ENCODE results near the gene TMEM178B. TPM values are rescaled to one million over a fixed set of nuclear protein-coding genes. Genes with fewer than 3 reads are reported as not detected.
A peak's percentile ranks its signal among the peaks of the same experiment; 100 is the strongest.
"Not testable (repeated sequence)": the region's sequence is repeated elsewhere in the genome, so short reads cannot be mapped to it uniquely, and the experiment has no call there.

Gene TMEM178B
- under 1 TPM in 1 of 2 experiments, not detected in 1; 0.06 TPM for total RNA-seq

DNA sequence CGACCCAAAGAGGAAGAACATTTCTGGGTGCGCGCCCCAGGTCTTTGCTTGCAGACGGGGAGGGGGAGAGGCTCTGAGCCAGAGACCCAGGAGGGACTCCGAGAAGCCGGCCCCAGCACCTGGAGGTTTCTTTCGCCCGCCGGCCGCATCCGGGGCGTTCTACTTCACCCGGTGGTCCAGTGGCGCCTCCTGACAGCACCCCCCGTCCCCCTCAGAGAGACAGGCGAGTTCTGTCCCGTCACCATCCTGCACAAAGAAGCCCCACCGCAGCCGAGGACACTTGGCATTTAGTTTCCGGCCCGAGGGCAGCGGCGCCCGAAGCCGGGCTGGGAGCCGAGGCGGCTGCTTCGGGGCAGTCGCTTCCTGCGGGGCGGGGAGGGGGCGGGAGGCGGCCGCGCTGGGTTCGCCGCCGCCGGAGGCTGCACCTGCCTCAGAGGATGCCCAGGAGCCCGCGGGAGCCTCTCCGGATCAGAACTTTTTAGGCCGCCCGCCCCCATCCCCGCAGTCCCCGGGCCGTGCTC is at the start of gene TMEM178B:
Gene TMEM178B, plus strand, starts transcription at position 424 of the 521 bp plus-strand sequence.
- peak; percentile 56 for DNase-seq
- Mint-ChIP-seq H3K9me3 (no peaks in the 10 kb centered on the region), H3K27me3 (peaks cover 59% of the 10 kb centered on the region), H3K36me3 (no peaks in the 10 kb centered on the region), H3K4me3 (peak within 1 kb of the TSS; percentile 84), H3K4me1 (peaks cover 12% of the 10 kb centered on the region), H3K27ac (no peak within 1 kb of the TSS)
- peak; percentile 23 for ATAC-seq (ENCODE audit: low read depth)
- POLR2A ChIA-PET: no interaction called here

DNA sequence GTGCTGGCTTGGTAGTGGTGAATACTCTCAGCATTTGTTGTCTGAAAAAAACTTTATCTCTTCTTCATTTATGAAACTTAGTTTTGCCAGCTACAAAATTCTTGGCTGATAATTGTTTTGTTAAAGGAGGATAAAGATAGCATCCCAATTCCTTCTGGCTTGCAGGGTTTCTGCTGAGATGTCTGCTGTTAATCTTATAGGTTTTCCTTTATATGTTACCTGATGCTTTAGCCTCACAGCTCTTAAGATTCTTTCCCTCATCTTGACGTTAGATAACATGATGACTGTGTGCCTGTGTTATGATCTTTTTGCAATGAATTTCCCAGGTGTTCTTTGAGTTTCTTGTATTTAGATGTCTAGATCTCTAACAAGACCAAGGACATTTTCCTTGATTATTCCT is 49.2 kb upstream of the TMEM178B start:
- Mint-ChIP-seq H3K27ac (no peak overlapping the region), H3K4me1 (peaks cover 10% of the 10 kb centered on the region), H3K4me3 (no peak overlapping the region), H3K36me3 (peaks cover 20% of the 10 kb centered on the region), H3K9me3 (peaks cover 17% of the 10 kb centered on the region), H3K27me3 (peaks cover 16% of the 10 kb centered on the region)
- POLR2A ChIA-PET: interaction anchor here (1.6 kb wide), 1 partner anchor 10 kb away, joined by 3 read pairs; the partner anchor contains the start of gene MRPS33
- DNase-seq: no peak
- ATAC-seq (ENCODE audit: low read depth): no peak

DNA sequence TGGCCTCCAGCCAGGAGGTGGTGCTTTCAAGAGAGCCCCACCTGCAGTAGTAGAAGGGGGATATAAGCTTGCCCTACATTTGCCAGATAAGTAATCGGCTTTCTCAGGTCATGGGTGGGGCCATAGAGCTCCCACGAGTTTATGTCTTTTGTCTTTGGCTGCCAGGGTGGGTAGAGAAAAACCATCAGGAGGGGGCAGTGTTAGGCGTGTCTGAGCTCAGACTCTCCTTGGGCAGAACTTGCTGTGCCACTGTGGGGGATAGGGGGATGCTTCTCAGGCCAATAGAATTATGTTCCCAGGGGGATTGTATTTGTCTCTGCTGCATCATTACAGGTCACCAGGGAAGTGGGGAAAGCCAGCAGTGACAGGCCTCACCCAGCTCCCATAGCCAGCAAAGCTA is 46.8 kb upstream of the TMEM178B start:
- peaks cover 10% of the 10 kb centered on the region for H3K4me1 Mint-ChIP-seq
- H3K4me3 Mint-ChIP-seq: no peak overlapping the region
- peaks cover 20% of the 10 kb centered on the region for H3K36me3 Mint-ChIP-seq
- no peak overlapping the region for H3K27ac Mint-ChIP-seq
- peaks cover 18% of the 10 kb centered on the region for H3K9me3 Mint-ChIP-seq
- POLR2A ChIA-PET: interaction anchor here (1.4 kb wide), 1 partner anchor 12 kb away, joined by 3 read pairs; the partner anchor contains the start of gene MRPS33
- ATAC-seq (ENCODE audit: low read depth): no peak
- no peak for DNase-seq
- peaks cover 16% of the 10 kb centered on the region for H3K27me3 Mint-ChIP-seq

DNA sequence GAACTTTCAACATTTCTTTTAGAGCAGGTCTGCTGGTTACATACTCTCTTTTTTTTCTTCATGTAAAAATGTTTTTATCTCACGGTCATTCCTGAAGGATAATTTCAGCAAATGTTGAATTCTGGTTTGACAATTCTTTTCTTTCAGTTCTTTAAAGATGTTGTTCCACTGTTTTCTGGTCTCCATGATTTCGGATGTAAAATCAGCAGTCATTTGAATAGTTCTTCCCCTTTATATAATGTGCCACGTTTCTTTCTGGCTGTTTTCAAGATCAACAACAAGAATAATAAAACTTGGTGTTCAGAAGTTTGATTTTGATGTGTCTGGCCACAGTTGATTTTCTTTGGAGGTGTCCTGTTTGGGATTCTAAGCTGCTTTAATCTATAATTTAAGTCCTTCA is 45.1 kb upstream of the TMEM178B start:
- peaks cover 1% of the 10 kb centered on the region for H3K4me1 Mint-ChIP-seq
- POLR2A ChIA-PET: no interaction called here
- DNase-seq (no peak), ATAC-seq (ENCODE audit: low read depth) (no peak)
- peaks cover 20% of the 10 kb centered on the region for H3K9me3 Mint-ChIP-seq
- H3K27me3 Mint-ChIP-seq: peaks cover 11% of the 10 kb centered on the region
- H3K27ac Mint-ChIP-seq: no peak overlapping the region
- peaks cover 14% of the 10 kb centered on the region for H3K36me3 Mint-ChIP-seq
- no peak overlapping the region for H3K4me3 Mint-ChIP-seq

DNA sequence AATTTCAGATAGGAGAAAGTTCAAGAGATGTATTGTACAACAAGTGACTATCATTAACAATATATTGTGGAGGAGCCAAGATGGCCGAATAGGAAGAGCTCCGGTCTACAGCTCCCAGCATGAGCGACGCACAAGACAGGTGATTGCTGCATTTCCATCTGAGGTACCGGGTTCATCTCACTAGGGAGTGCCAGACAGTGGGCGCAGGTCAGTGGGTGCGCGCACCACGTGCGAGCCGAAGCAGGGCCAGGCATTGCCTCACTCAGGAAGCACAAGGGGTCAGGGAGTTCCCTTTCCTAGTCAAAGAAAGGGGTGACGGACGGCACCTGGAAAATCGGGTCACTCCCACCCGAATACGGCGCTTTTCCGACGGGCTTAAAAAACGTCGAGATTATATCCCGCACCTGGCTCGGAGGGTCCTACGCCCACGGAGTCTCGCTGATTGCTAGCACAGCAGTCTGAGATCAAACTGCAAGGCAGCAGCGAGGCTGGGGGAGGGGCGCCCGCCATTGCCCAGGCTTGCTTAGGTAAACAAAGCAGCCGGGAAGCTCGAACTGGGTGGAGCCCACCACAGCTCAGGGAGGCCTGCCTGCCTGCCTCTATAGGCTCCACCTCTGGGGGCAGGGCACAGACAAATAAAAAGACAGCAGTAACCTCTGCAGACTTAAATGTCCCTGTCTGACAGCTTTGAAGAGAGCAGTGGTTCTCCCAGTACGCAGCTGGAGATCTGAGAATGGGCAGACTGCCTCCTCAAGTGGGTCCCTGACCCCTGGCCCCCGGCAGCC is 41.1 kb upstream of the TMEM178B start:
- ATAC-seq (ENCODE audit: low read depth); H3K4me1 Mint-ChIP-seq; H3K36me3 Mint-ChIP-seq; POLR2A ChIA-PET; H3K4me3 Mint-ChIP-seq; H3K27ac Mint-ChIP-seq; DNase-seq: not testable (repeated sequence)
- H3K27me3 Mint-ChIP-seq: peaks cover 11% of the 10 kb centered on the region
- H3K9me3 Mint-ChIP-seq: peaks cover 10% of the 10 kb centered on the region

DNA sequence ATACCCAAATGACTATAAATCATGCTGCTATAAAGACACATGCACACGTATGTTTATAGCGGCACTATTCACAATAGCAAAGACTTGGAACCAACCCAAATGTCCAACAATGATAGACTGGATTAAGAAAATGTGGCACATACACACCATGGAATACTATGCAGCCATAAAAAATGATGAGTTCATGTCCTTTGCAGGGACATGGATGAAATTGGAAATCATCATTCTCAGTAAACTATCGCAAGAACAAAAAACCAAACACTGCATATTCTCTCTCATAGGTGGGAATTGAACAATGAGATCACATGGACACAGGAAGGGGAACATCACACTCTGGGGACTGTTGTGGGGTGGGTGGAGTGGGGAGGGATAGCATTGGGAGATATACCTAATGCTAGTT is 35.8 kb upstream of the TMEM178B start:
- POLR2A ChIA-PET; H3K4me3 Mint-ChIP-seq; H3K27ac Mint-ChIP-seq; ATAC-seq (ENCODE audit: low read depth); H3K27me3 Mint-ChIP-seq; DNase-seq; H3K4me1 Mint-ChIP-seq; H3K36me3 Mint-ChIP-seq; H3K9me3 Mint-ChIP-seq: not testable (repeated sequence)

DNA sequence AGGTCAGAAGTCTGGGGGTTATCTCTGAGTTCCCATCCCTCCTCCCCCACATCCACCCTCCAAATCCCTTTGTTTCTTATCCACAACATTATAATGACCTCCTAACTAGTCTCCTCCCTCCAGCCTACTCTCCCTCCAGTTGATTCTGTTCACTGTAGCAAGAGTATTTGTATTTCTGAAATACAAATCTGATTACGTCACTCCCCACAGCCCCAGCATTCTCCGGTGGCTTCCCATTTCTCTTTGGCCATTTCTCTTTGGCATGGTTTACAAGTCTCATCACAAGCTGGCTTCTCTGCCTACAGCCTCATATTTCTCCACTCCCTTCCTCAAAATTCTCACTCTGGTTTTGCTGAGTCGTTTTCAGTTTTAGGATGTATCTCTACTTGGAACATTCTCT is 34.5 kb upstream of the TMEM178B start:
- H3K9me3 Mint-ChIP-seq: peaks cover 2% of the 10 kb centered on the region
- H3K27me3 Mint-ChIP-seq: peaks cover 7% of the 10 kb centered on the region
- H3K36me3 Mint-ChIP-seq: no peaks in the 10 kb centered on the region
- no peak overlapping the region for H3K4me3 Mint-ChIP-seq
- ATAC-seq (ENCODE audit: low read depth) (no peak), DNase-seq (no peak)
- no peak overlapping the region for H3K27ac Mint-ChIP-seq
- POLR2A ChIA-PET: no interaction called here
- no peaks in the 10 kb centered on the region for H3K4me1 Mint-ChIP-seq

DNA sequence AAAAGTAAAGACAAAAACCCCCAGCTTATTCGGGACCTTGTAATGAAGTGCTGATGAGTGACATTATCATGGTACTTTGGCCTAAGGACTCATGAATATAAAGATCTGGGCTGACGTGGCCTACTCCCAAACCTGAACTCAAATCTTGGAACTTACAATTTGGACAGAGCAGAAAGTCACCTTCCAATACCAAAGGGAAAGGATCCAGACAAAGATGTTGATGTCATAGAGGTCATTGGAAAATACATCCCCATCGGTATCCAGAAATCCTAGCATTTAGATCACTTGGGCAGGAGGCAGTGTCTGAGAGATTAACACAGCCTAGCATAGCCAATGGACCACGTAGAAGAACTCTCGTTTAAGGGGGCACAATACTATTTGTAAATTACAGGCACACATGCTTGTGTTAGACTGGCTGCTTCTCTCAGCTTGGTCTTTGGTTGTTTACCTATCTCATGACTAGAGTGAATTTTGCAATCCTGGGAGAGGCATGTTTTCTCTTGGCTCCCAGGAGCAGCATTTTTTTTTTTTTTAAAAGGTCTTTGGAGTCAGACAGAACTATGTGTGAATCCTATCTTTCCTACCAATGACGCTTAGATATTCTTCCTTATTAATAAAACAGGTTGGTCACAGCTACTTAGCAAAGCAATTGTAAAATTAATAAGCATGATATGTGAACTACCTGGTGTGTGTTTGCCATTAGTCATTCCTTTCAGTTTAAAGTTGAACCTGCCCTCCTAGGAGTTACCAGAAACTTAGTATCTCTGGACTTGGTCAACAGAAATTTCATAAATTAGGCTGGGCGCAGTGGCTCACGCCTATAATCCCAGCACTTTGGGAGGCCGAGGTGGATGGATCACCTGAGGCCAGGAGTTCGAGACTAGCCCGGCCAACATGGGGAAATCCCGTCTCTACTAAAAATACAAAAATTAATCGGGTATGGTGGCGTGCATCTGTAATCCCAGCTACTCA is 31.4 kb upstream of the TMEM178B start:
- Mint-ChIP-seq H3K4me3 (no peak overlapping the region), H3K9me3 (no peaks in the 10 kb centered on the region), H3K27ac (no peak overlapping the region), H3K4me1 (no peaks in the 10 kb centered on the region), H3K27me3 (peaks cover 15% of the 10 kb centered on the region), H3K36me3 (no peaks in the 10 kb centered on the region)
- DNase-seq: no peak
- no peak for ATAC-seq (ENCODE audit: low read depth)
- POLR2A ChIA-PET: no interaction called here

DNA sequence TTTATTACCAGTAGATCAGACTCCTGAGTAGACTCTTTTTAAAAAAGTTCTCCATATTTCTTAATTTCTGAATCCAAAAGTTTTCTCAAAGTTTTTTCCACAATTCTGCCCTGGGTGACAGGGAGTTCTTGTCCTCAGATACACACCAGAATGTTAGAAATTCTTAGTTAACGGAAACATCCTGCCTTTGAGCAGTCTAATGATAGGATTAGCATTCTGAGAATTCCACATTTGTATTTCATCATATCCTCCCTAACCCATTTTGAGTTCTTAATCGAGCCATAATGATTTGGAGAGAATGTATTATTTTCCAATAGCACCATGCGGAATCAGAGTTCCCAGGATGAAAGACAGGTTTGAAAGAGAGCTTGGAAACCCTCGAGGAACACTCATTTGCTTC is 30.2 kb upstream of the TMEM178B start:
- no peak for DNase-seq
- ATAC-seq (ENCODE audit: low read depth): no peak
- Mint-ChIP-seq H3K4me1 (no peaks in the 10 kb centered on the region), H3K36me3 (no peaks in the 10 kb centered on the region), H3K27me3 (peaks cover 23% of the 10 kb centered on the region), H3K9me3 (no peaks in the 10 kb centered on the region), H3K4me3 (no peak overlapping the region), H3K27ac (no peak overlapping the region)
- POLR2A ChIA-PET: no interaction called here

DNA sequence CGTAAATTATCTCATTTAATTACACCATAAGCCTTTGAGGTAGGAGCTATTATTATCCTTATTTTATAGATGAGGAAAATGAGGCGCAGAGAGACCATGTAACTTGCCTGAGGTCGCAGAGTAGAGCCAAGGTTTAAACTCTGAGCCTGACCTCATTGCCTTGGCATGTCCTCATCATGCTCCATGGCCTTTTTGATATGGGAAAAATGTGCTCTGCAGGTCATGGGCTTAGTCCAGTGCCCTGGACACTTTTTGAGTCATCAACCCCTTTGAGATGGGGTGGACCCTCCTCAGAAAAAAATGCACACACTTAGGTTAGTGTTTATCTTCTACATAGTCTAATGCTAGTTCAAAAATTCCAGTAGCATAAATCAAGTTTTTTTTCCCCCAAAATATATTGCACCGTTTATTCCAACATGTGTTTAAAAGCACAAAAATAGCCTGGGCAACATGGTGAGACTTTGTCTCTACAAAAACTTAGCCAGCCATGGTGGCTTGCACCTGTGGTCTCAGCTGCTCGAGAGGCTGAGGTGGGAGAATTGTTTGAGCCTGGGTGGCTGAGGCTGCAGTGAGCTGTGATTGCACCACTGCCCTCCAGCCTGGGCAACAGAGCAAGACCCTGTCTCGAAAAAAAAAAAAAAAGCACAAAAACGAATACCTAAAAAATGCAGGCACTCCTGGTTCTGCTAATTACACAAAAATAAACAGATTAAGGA is 28.6 kb upstream of the TMEM178B start:
- Mint-ChIP-seq H3K9me3 (no peaks in the 10 kb centered on the region), H3K36me3 (no peaks in the 10 kb centered on the region), H3K27me3 (peaks cover 27% of the 10 kb centered on the region), H3K4me3 (no peak overlapping the region), H3K27ac (no peak overlapping the region), H3K4me1 (no peaks in the 10 kb centered on the region)
- no peak for DNase-seq
- POLR2A ChIA-PET: no interaction called here
- ATAC-seq (ENCODE audit: low read depth): no peak

DNA sequence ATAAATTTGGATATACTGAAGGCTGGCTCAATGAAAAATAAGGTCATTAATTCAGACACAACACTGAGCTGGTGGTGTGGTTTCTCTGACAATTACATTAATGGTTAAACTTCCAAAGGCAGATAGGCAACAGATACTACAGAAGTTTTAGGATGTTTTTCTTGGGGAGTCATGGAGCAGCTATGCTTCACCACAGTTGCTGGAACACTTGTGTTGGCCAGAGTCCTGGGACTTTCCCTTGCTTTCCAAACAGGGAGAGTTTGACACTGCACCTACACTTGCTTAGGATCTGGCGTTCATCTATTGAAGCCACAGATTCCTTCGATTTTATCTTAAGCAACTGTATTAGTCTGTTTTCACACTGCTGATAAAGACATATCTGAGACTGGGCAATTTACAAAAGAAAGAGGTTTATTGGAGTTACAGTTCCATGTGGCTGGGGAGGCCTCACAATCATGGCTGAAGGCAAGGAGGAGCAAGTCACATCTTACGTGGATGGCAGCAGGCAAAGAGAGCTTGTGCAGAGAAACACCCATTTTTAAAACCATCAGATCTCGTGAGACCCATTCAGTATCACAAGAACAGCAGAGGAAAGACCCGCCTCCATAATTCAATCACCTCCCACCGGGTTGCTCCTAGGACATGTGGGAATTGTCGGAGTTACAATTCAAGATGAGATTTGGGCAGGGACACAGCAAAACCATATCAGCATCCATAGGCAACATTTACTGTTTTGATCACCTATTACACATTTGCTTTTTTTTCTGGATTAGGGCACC is 27.8 kb upstream of the TMEM178B start:
- Mint-ChIP-seq H3K27me3 (peaks cover 24% of the 10 kb centered on the region), H3K4me3 (no peak overlapping the region), H3K9me3 (no peaks in the 10 kb centered on the region), H3K36me3 (no peaks in the 10 kb centered on the region), H3K27ac (no peak overlapping the region), H3K4me1 (no peaks in the 10 kb centered on the region)
- POLR2A ChIA-PET: no interaction called here
- ATAC-seq (ENCODE audit: low read depth): no peak
- no peak for DNase-seq

DNA sequence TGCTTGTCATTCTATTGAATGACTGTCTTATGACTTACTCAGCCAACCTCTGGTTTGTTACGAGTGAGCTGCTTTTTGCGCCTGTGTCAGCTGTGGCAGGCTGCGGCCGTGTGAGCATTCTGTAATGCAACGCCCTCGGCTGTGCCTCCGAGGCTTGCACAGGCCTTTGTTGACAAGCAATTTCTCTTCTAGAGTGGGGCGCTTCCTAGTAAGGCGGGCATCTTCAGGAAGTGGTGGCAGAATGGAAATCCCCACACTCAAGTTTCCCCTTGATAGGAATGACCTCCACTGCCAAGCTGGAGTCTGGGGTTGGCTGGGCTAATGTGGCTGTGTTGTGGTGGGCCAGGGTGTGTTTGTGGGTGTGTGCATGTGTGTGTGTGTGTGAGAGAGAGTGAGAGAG is 20.2 kb upstream of the TMEM178B start:
- H3K36me3 Mint-ChIP-seq: no peaks in the 10 kb centered on the region
- peak; percentile 35 for DNase-seq
- H3K9me3 Mint-ChIP-seq: peaks cover 2% of the 10 kb centered on the region
- peaks cover 6% of the 10 kb centered on the region for H3K27me3 Mint-ChIP-seq
- H3K27ac Mint-ChIP-seq: peak overlapping the region; percentile 74
- ATAC-seq (ENCODE audit: low read depth): peak; percentile 88
- H3K4me3 Mint-ChIP-seq: no peak overlapping the region
- peaks cover 11% of the 10 kb centered on the region for H3K4me1 Mint-ChIP-seq
- POLR2A ChIA-PET: interaction anchor here (1.5 kb wide), 1 partner anchor 39 kb away, joined by 5 read pairs; the partner anchor contains the start of gene MRPS33

Data from activated naive CD8-positive, alpha-beta T cell treated with anti-CD3 and anti-CD28 coated beads, Interleukin-2, amount 10 ng/mL, durations not matched to agents 7 days and 5 days (primary cell).